HUES6 (cell line): Measurements from ENCODE around the gene ANAPC10.
"Not testable (repeated sequence)": the region's sequence is repeated elsewhere in the genome, so short reads cannot be mapped to it uniquely, and the experiment has no call there.

Experiments
- H3K27ac ChIP-seq: 2 replicates; pipeline ENCODE4 v1.7.0; 2013; ENCODE audit warnings: low read depth, mild to moderate bottlenecking, low read length, inconsistent platforms
- H3K27me3 ChIP-seq: 2 replicates; pipeline ENCODE4 v1.6.1; 2013; ENCODE audit warnings: low read length; ENCODE audit not compliant: control insufficient read depth, insufficient read depth
- H3K36me3 ChIP-seq: 2 replicates; pipeline ENCODE4 v1.6.1; 2013; ENCODE audit warnings: low read length; ENCODE audit not compliant: control insufficient read depth, insufficient read depth
- H3K4me1 ChIP-seq: 2 replicates; pipeline ENCODE4 v1.6.1; 2013; ENCODE audit warnings: low read length; ENCODE audit not compliant: control insufficient read depth, insufficient read depth
- H3K4me3 ChIP-seq: 2 replicates; pipeline ENCODE4 v1.5.1; 2013; ENCODE audit warnings: low read depth, low read length
- H3K9ac ChIP-seq: one replicate; pipeline ENCODE4 v1.6.1; 2013; ENCODE audit warnings: mild to moderate bottlenecking, low read length
- H3K9me3 ChIP-seq: 2 replicates; pipeline ENCODE4 v1.6.1; 2013; ENCODE audit warnings: low read depth, low read length; ENCODE audit not compliant: control insufficient read depth, insufficient read depth

Gene ANAPC10

DNA sequence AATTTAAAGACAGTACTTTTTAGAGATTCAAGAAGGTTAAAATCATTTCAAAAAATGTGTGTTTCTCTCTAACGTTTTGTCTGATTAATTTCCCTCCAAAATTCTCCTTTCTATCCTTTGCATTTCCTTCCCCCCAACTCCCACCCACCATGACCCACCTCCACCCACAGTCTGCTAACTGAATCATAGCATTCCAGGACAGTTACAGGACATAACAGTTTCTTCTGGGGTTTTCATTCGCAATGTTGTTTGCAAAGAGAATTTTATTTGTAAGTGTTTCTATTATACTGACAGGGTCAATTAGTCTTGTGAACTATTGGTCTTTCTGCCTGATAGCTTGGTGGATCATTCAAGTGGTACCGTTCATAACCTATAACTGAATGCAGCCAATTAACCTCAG is 53.7 kb downstream of the ANAPC10 start:
- Histone ChIP-seq H3K4me3 (no peak overlapping the region), H3K9ac (no peak overlapping the region), H3K9me3 (no peaks in the 10 kb centered on the region), H3K27me3 (no peaks in the 10 kb centered on the region), H3K4me1 (0 out of 2 replicates have a peak, but pooled peaks cover 3% of the 10 kb centered on the region), H3K27ac (no peak overlapping the region), H3K36me3 (no peaks in the 10 kb centered on the region)

DNA sequence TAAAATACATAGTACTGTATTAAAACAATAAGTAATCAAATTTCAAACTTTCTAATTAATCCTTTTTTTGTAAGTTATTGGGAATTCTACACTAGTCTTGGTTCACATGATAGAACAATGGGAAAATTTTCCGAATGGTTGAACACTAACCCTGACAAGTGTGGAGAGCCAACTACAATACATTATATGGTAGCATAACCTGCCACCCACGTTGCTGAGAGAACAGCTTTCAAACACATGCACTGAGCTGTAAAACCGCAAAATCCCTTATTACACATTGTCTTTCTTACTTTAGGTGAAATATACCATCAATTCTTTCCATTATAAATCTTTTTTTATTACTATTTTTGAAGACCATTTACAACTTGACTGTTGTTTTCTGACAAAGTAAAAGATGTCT is 54.7 kb downstream of the ANAPC10 start:
- H3K4me3 ChIP-seq: no peak overlapping the region
- no peaks in the 10 kb centered on the region for H3K36me3 ChIP-seq
- no peak overlapping the region for H3K9ac ChIP-seq
- no peaks in the 10 kb centered on the region for H3K9me3 ChIP-seq
- H3K27me3 ChIP-seq: no peaks in the 10 kb centered on the region
- H3K27ac ChIP-seq: no peak overlapping the region
- H3K4me1 ChIP-seq: 0 out of 2 replicates have a peak, but pooled peaks cover 3% of the 10 kb centered on the region

DNA sequence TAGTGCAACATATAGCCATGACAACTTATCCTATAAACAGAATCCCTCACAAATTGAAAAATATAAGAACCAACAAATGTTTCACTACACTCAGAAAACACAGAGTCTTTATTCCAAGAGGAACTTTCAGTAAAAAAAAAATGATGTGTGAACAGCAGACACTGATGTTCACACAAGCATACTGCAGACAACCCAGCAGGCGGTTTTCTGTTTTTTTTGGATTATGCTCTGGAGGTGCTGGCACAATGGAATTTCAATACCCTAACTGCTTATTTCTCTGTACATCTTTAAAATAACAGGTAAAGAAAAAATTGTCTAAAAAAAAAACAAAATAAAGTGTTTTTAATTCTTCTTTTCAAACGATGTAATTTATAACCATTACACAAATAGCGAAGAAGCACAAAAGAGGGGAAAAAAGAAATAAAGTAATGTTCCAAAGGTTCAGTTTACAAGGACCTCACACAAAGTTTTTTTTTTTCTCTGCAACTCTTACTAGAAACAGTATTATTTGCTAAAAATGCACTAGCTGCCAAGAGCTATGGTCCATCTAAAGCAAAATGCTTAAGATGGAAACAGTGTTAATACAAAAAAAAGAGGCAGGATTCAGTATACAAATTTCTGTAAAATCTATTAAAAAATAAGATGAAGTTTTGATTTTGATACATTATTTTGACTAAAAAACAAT is 55.3 kb downstream of the ANAPC10 start:
- Histone ChIP-seq H3K9me3 (no peaks in the 10 kb centered on the region), H3K36me3 (no peaks in the 10 kb centered on the region), H3K9ac (no peak overlapping the region), H3K4me1 (0 out of 2 replicates have a peak, but pooled peaks cover 3% of the 10 kb centered on the region), H3K27ac (no peak overlapping the region), H3K4me3 (no peak overlapping the region), H3K27me3 (no peaks in the 10 kb centered on the region)

DNA sequence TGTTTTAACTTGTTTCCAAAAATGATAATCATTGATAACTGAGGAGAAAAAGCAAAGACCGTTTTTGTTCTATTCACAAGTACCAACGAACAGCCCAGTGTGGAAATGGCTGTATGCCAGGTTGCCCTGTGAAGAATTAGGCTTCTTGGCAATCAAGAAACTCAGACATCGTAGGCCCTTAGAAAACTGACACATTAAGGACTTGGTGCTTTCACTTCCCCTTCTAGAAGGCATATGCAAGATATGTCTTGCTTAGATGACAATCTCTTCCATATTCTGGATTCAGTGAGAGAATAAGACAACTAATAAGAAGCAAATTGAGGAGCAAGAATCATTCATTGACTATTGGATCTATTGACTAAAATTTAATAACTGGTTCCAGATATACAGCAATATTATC is 56.6 kb downstream of the ANAPC10 start:
- Histone ChIP-seq H3K4me3 (no peak overlapping the region), H3K27me3 (no peaks in the 10 kb centered on the region), H3K4me1 (0 out of 2 replicates have a peak, but pooled peaks cover 3% of the 10 kb centered on the region), H3K27ac (no peak overlapping the region), H3K9me3 (no peaks in the 10 kb centered on the region), H3K9ac (no peak overlapping the region), H3K36me3 (no peaks in the 10 kb centered on the region)

DNA sequence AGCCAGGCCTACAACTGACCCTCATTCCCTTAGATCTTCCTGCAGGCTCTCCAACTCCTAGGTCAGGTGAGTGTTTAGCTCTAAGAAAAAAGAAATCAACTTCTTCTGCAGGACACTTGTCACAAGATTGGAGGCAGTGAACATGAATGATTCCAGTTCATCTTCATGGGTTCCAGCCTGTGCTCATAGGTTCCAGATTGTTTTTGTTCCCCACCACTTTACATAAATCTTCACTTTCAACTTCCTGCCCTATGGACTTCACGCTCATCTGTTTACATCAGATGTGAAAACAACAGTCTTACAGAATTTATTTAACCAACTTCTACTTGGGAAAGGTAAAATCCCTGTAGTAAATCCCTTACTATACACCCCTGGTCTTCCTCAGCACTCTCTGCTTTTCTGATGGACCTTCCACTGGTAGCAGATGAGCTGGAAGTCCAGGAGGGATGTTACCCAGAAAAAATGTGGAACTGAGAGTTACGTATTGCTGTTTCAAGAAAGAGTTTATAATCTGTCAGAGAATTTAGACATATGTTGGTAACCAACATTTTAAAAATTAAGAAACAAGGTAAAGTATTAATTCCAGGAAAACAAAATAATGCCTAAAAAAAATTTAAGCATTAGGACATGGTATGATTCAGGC is 62.4 kb downstream of the ANAPC10 start:
- Histone ChIP-seq H3K9me3 (no peaks in the 10 kb centered on the region), H3K4me1 (no peaks in the 10 kb centered on the region), H3K27me3 (no peaks in the 10 kb centered on the region), H3K36me3 (peaks cover 20% of the 10 kb centered on the region), H3K27ac (no peak overlapping the region), H3K4me3 (no peak overlapping the region), H3K9ac (no peak overlapping the region)

DNA sequence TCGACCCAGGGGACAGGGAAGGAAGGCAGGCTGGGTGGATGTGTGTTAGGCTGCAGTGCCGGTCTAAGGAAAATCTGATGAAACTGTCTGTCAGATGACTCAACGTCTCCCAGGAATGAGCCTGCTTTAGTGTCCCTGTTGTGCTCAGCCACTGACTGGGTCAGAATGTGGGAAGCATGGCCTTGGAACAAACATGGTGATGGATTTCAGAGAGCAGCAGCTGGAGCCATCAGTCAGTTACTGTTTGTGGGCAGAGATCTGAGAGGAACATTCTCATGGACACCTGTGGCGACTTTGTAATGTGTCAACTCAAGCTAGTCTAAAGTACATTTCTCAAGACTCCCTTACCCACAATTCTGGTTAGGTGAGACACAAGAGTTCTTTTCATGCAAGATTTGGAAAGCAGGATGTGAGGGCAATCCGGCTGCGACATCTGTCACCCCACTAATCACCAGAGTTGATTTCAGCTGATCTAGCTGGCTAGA is 63.2 kb downstream of the ANAPC10 start:
- Histone ChIP-seq H3K9me3 (no peaks in the 10 kb centered on the region), H3K4me3 (no peak overlapping the region), H3K9ac (no peak overlapping the region), H3K4me1 (no peaks in the 10 kb centered on the region), H3K27me3 (no peaks in the 10 kb centered on the region), H3K27ac (no peak overlapping the region), H3K36me3 (peaks cover 20% of the 10 kb centered on the region)

DNA sequence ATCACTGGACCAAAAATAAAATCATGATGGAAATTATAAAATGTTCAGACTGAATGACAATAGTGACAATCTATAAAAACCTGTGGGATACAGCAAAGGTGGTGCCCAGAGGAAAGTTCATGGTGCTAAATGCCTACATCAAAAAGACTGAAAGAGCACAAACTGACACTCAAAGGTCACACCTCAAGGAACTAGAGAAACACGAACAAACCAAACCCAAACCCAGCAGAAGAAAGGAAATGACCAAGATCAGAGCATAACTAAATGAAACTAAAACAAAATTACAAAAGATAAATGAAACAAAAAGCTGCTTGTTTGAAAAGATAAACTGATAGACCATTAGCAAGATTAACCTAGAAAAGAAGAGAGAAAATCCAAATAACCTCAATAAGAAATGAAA is 78.7 kb downstream of the ANAPC10 start:
- Histone ChIP-seq H3K4me3 (no peak overlapping the region), H3K4me1 (peaks cover under 1% of the 10 kb centered on the region), H3K36me3 (no peaks in the 10 kb centered on the region), H3K9ac (no peak overlapping the region), H3K9me3 (peaks cover 7% of the 10 kb centered on the region; the same call in 1 of the 2 replicates), H3K27me3 (no peaks in the 10 kb centered on the region), H3K27ac (no peak overlapping the region)

DNA sequence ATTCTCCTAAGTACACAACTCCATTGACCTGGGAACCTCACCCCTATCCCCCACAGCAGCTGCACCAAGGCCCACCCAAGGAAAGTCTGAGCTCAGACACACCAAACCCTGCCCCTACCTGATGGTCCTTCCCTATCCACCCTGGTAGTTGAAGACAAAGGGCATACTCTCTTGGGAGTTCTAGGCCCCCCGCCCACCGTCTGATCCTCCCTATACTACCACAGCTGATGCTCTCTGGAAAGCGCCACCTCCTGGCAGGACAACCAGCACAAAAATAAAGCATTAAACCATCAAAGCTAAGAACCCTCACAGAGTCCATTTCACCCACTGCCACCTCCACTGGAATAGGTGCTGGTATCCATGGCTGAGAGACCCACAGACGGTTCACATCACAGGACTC is 83.6 kb downstream of the ANAPC10 start:
- H3K4me1 ChIP-seq: peaks cover 7% of the 10 kb centered on the region
- H3K27me3 ChIP-seq: no peaks in the 10 kb centered on the region
- peaks cover 3% of the 10 kb centered on the region; the same call in 1 of the 2 replicates for H3K9me3 ChIP-seq
- H3K9ac ChIP-seq: no peak overlapping the region
- no peak overlapping the region for H3K27ac ChIP-seq
- H3K4me3 ChIP-seq: no peak overlapping the region
- no peaks in the 10 kb centered on the region for H3K36me3 ChIP-seq

DNA sequence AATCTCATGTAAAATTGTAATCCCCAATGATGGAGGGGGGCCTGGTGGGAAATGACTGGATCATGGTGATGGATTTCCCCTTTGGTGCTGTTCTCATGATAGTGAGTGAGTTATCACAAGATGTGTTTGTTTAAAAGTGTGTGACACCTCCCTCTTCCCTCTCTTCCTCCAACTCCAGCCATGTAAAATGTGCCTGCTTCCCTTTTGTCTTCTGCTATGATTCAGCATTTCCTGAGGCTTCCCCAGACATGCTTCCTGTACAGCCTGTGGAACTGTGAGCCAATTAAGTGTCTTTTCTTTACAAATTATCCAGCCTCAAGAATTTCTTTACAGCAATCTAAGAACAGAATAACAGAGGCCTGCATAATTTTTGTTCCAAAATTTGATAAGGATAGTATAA is 85.2 kb downstream of the ANAPC10 start:
- H3K9ac ChIP-seq: no peak overlapping the region
- H3K4me3 ChIP-seq: no peak overlapping the region
- H3K27me3 ChIP-seq: no peaks in the 10 kb centered on the region
- H3K27ac ChIP-seq: peak overlapping the region; percentile 65; the same call in 1 of the 2 replicates
- H3K9me3 ChIP-seq: no peaks in the 10 kb centered on the region; the same call in 1 of the 2 replicates
- no peaks in the 10 kb centered on the region for H3K36me3 ChIP-seq
- H3K4me1 ChIP-seq: peaks cover 7% of the 10 kb centered on the region

DNA sequence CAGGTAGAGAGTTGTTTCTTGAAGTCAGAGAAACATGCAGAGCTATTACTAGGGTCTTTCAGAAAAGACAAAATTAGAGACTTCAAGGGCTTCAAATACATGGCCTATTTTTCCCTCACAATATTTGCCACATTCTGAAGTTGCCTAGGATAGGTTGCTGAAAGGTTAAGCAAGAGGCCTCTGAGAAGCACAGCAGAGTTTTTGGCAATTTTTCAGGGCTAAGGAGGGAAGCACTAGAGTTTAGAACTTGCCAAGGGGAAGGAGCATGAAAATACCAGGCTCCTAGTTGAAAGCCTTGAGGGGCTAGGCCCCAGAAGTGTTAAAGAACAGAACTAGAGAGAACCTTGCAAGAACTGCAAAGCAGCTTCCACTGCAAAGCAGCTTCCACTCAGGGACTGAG is 86.4 kb downstream of the ANAPC10 start:
- Histone ChIP-seq H3K4me3 (no peak overlapping the region), H3K27ac (no peak overlapping the region)

DNA sequence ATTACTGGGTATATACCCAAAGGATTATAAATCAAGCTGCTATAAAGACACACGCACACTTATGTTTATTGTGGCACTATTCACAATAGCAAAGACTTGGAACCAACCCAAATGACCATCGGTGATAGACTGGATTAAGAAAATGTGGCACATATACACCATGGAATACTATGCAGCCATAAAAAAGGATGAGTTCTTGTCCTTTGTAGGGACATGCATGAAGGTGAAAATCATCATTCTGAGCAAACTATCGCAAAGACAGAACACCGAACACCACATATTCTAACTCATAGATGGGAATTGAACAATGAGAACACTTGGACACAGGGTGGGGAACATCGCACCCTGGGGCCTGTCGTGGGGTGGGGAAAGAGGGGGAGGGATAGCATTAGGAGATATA is 87.7 kb downstream of the ANAPC10 start:
- not testable (repeated sequence) for H3K27ac ChIP-seq, H3K36me3 ChIP-seq, H3K9ac ChIP-seq, H3K4me3 ChIP-seq, H3K9me3 ChIP-seq, H3K27me3 ChIP-seq, H3K4me1 ChIP-seq

More for the DNA sequence above, 86.4 kb downstream of the ANAPC10 start:
- Histone ChIP-seq H3K9ac (no peak overlapping the region), H3K27me3 (no peaks in the 10 kb centered on the region), H3K4me1 (peaks cover 7% of the 10 kb centered on the region), H3K36me3 (no peaks in the 10 kb centered on the region), H3K9me3 (no peaks in the 10 kb centered on the region; the same call in 1 of the 2 replicates)
